Measurements from ENCODE around the gene PIGN.
"Not testable (repeated sequence)": the region's sequence is repeated elsewhere in the genome, so short reads cannot be mapped to it uniquely, and the experiment has no call there.

Gene PIGN

GRCh38 chr18:62177271-62177670, 9.6 kb downstream of the PIGN start:
- no peak for DNase-seq (ENCODE audit: low read depth)

DNA sequence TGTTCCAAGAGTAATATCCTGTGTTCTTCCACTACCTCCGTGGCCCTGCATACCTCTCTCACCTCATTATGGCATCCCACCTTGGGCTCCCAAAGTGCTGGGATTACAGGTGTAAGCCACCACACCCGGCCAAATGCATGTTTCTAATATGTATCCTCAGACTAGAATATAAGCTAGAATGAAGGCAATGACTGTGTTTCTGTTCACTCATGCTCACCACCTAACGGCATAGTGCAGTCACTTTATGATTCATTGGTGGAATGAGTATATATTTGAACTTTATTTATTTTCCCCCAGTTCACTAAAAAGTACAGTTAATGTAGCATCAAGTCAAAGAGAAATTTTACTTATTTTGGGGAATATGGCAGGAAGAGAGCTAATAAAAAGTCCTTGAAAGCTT, 11.3 kb downstream of the PIGN start:
- peak; percentile 22 for DNase-seq (ENCODE audit: low read depth)

- no peak for DNase-seq (ENCODE audit: low read depth)
These were observed 14.6 kb downstream of the PIGN start for GRCh38 chr18:62172298-62172697.

DNA sequence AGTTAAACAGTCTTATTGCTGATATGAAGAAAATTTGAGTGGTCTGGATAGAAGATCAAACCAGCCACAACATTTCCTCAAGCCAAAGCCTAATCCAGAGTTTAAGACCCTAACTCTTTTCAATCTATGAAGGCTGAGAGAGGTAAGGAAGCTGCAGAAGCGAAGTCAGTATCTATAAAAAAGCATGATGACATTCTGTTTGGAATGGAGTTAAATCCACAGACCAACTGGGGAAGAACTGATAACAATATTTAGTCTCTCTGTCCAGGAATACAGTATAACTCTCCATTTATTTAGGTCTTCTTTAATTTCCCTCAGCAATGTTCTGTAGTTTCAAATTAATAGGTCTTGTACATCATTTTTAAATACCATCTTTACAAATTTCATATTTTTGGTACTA, 16.0 kb downstream of the PIGN start:
- DNase-seq (ENCODE audit: low read depth), result no peak

DNA sequence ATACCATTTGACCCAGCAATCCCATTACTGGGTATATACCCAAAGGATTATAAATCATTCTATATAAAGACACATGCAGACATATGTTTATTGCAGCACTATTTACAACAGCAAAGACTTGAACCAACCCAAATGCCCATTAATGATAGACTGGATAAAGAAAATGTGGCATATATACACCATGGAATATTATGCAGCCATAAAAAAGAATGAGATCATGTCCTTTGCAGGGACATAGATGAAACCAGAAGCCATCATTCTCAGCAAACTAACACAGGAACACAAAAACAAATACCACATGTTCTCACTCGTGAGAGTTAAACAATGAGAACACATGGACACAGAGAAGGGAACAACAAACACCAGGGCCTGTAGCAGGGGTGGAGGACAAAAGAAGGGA, 20.3 kb downstream of the PIGN start:
- not testable (repeated sequence) for DNase-seq (ENCODE audit: low read depth)

- peak; percentile 27 for DNase-seq (ENCODE audit: low read depth)
These were observed 21.3 kb downstream of the PIGN start for GRCh38 chr18:62165583-62165982.

DNA sequence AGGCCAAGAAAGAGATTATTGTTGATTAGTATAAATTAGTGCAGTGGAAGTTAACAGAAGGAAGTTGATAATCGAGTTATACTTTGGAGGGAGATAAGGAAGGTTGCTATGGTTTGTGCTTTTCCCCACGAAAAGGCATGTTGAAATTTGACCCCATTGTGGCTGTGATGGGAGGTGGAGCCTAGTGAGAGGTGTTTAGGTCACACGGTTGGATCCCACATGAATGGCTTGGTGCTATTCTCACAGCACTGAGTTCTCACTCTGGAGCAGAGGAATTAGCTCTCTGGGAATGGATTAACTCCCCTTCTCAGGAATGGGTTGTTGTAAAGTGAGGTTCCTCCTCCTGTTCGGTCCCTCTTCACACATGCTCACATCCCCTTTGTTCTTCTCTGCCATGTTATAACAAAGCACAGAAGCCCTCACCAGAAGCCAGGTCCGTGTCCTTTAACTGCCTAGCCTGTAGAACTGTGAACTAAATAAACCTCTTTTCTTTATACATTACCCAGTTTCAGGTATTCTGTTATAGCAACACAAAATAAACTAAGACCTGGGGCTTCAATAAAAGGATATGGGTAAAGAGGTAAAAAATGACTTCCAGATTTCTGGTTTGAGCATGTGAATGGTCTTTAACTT, 21.9 kb downstream of the PIGN start:
- DNase-seq (ENCODE audit: low read depth), result no peak

DNA sequence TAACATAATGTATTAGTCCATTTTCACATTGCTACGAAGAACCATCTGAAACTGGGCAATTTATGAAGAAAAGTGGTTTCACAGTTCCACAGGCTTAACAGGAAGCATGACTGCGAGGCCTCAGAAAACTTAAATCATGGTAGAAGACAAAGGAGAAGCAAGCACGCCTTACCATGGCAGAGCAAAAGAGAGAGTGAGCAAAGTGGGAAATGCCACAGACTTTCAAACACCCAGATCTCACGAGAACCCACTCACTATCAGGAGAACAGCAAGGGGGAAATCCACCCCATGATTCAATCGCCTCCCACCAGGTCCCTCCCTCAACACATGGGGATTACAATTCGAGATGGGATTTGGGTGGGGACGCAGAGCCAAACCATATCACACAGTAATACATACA, 22.5 kb downstream of the PIGN start:
- DNase-seq (ENCODE audit: low read depth), result no peak

GRCh38 chr18:62157843-62158242, 29.0 kb downstream of the PIGN start:
- DNase-seq (ENCODE audit: low read depth), result no peak

DNA sequence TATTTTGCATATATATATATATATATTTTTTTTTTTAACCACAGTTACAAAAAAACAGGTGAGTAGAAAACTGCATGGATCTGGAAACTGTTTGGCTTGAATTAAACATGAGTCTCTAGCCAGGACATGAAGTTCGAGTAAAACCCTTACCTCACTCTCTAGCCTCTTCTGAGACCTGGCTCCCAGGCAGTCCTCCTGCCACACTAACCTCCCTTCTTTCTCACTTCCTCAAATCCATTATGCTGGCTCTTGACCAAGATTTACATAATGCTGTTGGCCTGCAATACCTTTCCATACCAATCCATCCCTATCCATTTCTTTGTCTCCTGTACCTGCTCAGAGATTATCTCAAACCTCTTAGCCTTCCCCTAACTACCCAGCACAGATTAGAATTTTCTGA, 34.0 kb downstream of the PIGN start:
- DNase-seq (ENCODE audit: low read depth), result no peak

DNA sequence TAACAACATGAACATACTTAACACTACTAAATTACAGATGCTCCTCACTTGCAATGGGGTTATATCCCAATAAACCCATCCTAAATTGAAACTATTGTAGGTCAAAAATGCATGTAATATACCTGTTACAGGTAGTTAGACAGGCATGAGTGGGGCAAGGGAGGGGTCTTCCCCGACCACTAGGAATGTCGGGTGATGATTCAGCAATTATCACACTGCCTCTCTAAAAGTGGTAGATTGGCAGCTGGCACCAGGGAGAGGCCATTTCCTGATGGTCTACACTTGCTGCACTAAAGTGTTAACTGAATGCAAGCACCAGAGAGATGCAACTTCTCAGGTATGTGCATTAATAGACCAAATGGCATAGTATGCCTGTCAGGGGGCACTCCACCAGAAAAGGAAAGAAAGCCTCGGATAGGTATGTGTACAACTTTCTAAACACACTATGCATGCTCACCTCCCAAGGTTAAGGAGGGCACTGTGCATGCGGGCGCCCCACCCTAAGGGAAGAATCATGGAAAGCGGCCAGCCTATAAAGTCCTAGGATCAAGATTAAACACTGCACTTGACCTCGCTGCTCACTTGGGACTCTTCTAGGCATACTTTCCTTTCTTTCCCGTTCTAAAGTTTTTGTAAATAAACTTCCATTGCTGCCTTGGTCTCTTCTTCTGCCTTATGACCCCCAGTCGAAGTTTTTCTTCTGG, 35.6 kb downstream of the PIGN start:
- no peak for DNase-seq (ENCODE audit: low read depth)

DNA sequence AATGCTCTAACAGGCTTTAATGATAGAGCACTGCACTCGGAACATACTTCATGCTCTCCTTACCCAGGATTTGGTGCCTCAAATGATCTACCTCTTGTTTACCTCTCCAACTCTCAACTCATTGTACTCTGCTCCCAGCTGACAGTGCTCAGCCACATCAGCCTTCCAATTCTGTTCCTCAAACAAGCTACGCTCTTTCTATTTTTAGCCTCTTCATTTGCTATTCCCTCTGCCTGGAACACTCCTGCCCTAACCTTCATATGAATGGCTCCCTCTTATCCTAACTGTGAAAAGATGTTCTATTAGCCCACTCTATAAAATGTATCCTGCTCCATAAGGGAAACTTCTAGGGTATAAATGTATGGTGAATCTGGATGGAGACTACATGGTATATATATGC, 42.5 kb downstream of the PIGN start:
- no peak for DNase-seq (ENCODE audit: low read depth)

DNA sequence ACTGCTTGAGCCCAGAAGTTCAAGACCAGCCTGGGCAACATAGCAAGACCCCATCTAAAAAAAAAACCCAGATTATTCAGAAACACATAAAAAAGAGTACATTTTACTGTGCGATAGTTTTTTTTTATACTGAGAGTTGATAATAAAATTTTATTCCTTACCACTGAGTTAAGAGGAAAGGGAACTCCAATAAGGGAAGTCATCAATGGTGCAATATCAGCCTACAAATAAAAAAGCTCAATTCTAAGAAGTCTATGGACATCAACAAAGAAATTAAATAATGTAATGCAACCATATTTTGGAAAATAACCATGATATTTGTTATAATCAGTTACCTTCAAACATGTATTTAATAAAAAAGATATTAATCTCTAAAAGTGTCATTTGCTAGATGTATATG, 46.6 kb downstream of the PIGN start:
- no peak for DNase-seq (ENCODE audit: low read depth)

DNA sequence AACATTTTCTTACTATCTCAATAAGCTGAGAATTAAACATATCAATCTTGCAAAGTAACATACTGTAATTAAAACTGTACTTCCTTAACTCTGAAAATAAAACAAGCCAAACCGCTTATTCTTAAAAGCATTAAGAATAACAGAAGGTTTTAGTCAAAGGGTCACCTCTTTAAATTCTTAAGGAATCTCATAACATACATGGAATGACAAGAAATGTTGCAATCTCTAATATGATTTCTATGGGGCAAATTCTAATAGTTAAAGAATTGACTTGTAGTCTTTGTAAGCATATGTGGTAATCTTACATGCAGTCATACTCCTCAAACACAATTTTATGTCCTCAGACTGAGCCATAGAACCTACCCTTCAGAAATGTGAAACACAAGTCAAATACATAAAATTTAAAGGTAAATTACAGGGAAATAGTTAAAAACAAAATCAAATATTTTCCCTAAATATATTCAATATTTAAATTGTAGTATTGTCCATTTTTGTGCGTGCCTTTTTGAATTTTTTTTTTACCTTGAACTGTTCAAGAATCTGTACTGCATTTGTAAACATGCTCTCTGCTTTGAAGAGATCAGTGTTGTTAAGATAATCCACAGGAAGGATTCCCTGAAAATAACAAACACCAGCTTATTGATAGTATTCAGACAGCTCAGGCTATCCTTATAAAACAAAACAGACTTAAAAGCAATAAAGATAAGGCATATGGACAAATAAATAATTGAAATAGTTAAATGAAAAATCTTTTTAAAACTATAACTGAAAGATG, 48.2 kb downstream of the PIGN start:
- DNase-seq (ENCODE audit: low read depth), result peak; percentile 31

DNA sequence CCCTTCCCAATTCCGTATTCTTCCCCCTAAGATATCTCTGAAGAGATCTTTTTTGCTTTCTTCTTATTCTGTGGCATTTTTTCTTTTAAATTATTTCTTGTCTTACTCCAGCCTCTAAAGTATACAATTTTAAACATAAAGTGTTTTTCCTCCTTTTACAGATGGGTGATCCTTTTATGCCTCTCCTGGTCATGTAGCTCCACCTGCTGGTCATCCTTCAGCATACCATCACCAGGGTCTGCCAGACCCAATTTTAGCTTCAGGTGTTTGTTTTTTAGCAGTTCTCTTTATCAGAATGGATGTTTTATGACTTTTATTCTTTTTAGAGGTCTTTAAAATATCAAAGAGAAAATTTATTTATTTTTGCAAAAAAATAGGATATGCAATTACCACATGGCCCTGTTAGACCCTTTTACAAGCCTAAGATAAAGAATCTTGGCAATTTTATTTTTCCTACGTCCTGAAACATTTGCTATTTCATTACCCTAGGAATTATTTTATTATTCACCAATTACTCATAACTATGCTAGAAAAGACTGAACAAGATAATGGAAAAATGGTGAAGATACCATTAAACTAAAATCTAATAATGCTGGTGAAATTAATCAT, 55.5 kb downstream of the PIGN start:
- peak; percentile 64 for DNase-seq (ENCODE audit: low read depth)

- peak; percentile 73 for DNase-seq (ENCODE audit: low read depth)
These were observed 58.7 kb downstream of the PIGN start for GRCh38 chr18:62128157-62128556.

GRCh38 chr18:62126737-62127136, 60.1 kb downstream of the PIGN start:
- DNase-seq (ENCODE audit: low read depth), result no peak

DNA sequence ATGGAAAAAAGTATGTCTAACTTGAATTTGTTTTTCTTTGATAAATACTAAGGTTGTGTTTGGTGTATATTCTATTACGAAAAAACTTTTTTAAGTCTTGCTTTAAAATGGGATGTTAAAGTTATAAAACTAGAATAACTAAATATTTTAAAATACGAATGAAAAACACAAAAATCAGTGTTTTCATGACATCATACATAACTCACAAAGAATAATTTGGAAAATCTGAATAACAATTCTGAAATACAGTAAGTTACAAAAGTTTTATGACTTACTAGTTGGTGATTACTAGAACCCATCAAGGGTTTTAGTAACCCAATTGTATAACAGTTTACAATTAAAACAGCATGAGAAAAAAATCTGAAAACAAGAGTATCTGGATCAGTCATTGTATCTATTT, 61.2 kb downstream of the PIGN start:
- no peak for DNase-seq (ENCODE audit: low read depth)

GRCh38 chr18:62122330-62122729, 64.5 kb downstream of the PIGN start:
- DNase-seq (ENCODE audit: low read depth), result no peak

GRCh38 chr18:62119884-62120283, 67.0 kb downstream of the PIGN start:
- no peak for DNase-seq (ENCODE audit: low read depth)

GRCh38 chr18:62118328-62118727, 68.5 kb downstream of the PIGN start:
- DNase-seq (ENCODE audit: low read depth), result peak; percentile 47

DNA sequence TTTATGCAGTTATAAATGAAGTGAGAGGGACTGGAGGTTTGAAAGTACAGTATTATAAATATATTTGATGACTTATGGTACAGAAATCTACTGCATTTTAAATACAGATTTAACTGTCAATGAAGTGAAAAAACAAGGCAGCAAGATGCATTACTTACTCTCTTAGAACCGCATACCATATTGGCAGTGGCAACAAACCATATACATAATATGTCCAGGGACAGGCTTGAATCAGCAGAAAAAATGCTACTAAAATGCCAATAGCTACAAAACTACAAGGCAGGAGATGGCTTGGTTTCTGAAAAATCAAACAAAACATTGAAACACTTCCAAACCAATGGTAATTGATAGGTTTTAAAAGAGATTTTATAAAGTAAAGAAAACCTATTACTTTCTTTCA, 77.2 kb downstream of the PIGN start:
- DNase-seq (ENCODE audit: low read depth), result no peak

DNA sequence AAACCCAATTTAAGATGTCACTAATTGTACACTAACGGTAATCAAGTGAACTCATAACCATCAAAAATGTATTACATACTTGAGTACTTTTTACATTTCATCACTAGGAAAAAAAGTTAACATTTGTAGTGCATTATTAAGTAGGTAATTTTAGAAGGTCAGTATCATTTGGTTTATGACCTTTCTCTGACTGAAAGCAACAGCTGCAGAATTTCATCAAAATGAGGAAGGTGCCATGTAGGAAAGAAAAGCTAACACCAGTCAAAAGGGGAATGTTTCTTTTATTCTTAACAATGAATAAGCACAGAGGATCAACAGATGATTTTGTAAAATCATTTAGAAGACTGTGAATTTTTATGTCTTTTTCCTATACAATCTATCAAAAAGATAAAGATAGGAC, 79.0 kb downstream of the PIGN start:
- DNase-seq (ENCODE audit: low read depth), result no peak
